ENCODE measurements around the gene CTSZ. TPM values are rescaled to one million over a fixed set of nuclear protein-coding genes. Genes with fewer than 3 reads are reported as not detected.

The CTSZ gene
- total RNA-seq, 1 experiment from 2014 or later: 113 TPM

DNA sequence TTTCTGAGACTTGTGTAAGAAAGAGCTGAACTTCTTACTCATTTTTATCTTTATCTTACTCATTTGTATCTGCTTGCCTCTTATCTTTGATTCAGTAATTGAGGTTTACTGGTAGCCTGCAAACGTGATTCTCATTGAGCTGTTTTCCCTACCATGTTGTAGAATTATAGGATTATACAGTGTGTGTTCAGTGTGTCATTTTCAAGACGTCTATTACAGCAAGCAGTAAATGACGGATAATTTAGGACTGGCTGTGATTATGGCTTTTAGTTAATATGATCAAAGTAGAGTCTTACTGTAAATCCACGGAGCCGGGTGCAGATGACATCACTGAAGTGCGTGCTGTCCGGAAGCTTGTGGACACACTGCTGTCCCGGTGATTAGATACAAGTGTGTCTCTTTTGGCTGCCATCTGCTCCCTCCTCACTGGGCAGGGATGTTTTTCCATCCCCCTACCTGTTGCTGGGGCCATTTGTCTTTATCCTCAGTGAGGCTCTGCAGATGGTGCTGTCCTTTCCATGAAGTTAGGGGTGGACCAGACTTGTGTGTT is 20.0 kb downstream of the CTSZ start:
- TF ChIP-seq SIN3A (IDR thresholded peaks at IDR 0.05; ENCODE audit: borderline replicate concordance, insufficient read depth, low read depth, low read length) (no peak), TCF7L2 (IDR thresholded peaks at IDR 0.05; ENCODE audit: low read depth, low read length) (no peak), POLR2AphosphoS5 (IDR thresholded peaks at IDR 0.05; ENCODE audit: low read depth, low read length) (no peak)
- TF ChIP-seq, protein P1, sequence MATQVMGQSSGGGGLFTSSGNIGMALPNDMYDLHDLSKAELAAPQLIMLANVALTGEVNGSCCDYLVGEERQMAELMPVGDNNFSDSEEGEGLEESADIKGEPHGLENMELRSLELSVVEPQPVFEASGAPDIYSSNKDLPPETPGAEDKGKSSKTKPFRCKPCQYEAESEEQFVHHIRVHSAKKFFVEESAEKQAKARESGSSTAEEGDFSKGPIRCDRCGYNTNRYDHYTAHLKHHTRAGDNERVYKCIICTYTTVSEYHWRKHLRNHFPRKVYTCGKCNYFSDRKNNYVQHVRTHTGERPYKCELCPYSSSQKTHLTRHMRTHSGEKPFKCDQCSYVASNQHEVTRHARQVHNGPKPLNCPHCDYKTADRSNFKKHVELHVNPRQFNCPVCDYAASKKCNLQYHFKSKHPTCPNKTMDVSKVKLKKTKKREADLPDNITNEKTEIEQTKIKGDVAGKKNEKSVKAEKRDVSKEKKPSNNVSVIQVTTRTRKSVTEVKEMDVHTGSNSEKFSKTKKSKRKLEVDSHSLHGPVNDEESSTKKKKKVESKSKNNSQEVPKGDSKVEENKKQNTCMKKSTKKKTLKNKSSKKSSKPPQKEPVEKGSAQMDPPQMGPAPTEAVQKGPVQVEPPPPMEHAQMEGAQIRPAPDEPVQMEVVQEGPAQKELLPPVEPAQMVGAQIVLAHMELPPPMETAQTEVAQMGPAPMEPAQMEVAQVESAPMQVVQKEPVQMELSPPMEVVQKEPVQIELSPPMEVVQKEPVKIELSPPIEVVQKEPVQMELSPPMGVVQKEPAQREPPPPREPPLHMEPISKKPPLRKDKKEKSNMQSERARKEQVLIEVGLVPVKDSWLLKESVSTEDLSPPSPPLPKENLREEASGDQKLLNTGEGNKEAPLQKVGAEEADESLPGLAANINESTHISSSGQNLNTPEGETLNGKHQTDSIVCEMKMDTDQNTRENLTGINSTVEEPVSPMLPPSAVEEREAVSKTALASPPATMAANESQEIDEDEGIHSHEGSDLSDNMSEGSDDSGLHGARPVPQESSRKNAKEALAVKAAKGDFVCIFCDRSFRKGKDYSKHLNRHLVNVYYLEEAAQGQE (IDR thresholded peaks at IDR 0.05; ENCODE audit: insufficient read depth in 1 of 2, low read depth in 2 of 2, low read length in 1 of 2): no peak
- TF ChIP-seq, protein P2, sequence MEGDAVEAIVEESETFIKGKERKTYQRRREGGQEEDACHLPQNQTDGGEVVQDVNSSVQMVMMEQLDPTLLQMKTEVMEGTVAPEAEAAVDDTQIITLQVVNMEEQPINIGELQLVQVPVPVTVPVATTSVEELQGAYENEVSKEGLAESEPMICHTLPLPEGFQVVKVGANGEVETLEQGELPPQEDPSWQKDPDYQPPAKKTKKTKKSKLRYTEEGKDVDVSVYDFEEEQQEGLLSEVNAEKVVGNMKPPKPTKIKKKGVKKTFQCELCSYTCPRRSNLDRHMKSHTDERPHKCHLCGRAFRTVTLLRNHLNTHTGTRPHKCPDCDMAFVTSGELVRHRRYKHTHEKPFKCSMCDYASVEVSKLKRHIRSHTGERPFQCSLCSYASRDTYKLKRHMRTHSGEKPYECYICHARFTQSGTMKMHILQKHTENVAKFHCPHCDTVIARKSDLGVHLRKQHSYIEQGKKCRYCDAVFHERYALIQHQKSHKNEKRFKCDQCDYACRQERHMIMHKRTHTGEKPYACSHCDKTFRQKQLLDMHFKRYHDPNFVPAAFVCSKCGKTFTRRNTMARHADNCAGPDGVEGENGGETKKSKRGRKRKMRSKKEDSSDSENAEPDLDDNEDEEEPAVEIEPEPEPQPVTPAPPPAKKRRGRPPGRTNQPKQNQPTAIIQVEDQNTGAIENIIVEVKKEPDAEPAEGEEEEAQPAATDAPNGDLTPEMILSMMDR (IDR thresholded peaks at IDR 0.05): no peak

DNA sequence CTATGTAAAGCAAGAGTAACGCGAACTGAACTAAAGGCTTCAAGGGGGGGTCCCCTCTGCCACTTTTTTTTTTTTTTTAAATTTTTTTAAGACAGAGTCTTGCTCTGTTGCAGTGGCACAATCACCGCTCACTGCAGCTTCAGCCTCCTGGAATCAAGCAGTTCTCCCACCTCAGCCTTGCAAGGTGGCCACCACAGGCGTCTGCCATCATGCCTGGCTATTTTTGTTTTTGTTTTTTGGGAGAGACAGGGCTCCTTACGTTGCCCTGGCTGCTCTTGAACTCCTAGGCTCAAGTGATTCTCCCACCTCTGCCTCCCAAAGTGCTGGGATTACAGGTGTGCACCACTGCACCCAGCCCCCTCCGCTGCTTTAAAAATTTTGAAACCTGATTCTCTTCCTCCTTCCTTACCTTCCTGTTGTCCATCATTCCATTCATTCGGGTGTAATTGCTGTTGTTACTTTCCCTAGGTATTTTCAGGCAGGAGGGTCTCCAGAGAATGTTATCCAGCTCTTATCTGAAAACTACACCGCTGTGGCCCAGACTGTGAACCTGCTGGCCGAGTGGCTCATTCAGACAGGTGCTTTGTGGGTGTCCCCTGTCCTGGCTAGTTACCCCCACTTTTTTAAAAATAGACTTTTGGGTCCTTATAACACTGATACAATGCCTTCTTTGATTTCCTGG is 20.6 kb downstream of the CTSZ start:
- POLR2A ChIA-PET: no interaction called here
- H3K4me1 ChIP-seq (ENCODE audit: control insufficient read depth, insufficient read depth, low read length): peaks cover 10% of the 10 kb centered on the region; the same call in 1 of the 2 replicates
- no peak for TF ChIP-seq POLR2AphosphoS5 (IDR thresholded peaks at IDR 0.05; ENCODE audit: low read depth, low read length)
- TF ChIP-seq, protein P1 (IDR thresholded peaks at IDR 0.05; ENCODE audit: insufficient read depth in 1 of 2, low read depth in 2 of 2, low read length in 1 of 2): no peak
- no peak for TF ChIP-seq SIN3A (IDR thresholded peaks at IDR 0.05; ENCODE audit: borderline replicate concordance, insufficient read depth, low read depth, low read length)
- TF ChIP-seq, protein P2 (IDR thresholded peaks at IDR 0.05): no peak
- no peak for TF ChIP-seq TCF7L2 (IDR thresholded peaks at IDR 0.05; ENCODE audit: low read depth, low read length)
- peaks cover 17% of the 10 kb centered on the region for H3K36me3 ChIP-seq (ENCODE audit: control insufficient read depth, insufficient read depth, low read length)
- no peaks in the 10 kb centered on the region for H3K9me3 ChIP-seq (ENCODE audit: control insufficient read depth, insufficient read depth, low read depth, low read length)
- CTCF ChIA-PET: no interaction called here
- no peak overlapping the region for H3K27ac ChIP-seq (ENCODE audit: low read length)
- H3K27me3 ChIP-seq (ENCODE audit: control insufficient read depth, insufficient read depth, low read length): no peaks in the 10 kb centered on the region
- DNase-seq (ENCODE audit: low read depth, low spot score) (no peak), ATAC-seq (no peak)
- no TSS peak for BruUV-seq (replicated peaks)
- H3K4me3 ChIP-seq (ENCODE audit: low read depth in 2 of 2, low read length in 2 of 2): no peak overlapping the region
- in situ Hi-C loops (cut with HindIII; ENCODE audit: low pct_unique_long_range_greater_than_20kb, low sequenced_read_pairs): no loop called here
- intact Hi-C loops (cut with micrococcal nuclease; ENCODE audit: unreplicated experiment): loop anchor here (10.0 kb wide), 1 partner anchor 92 kb away; no protein-coding TSS in a partner anchor

More for the DNA sequence above, 20.0 kb downstream of the CTSZ start:
- H3K27me3 ChIP-seq (ENCODE audit: control insufficient read depth, insufficient read depth, low read length): no peaks in the 10 kb centered on the region
- ChIA-PET POLR2A (no interaction called here), CTCF (no interaction called here)
- ATAC-seq (no peak), DNase-seq (ENCODE audit: low read depth, low spot score) (no peak)
- H3K9me3 ChIP-seq (ENCODE audit: control insufficient read depth, insufficient read depth, low read depth, low read length): no peaks in the 10 kb centered on the region
- H3K36me3 ChIP-seq (ENCODE audit: control insufficient read depth, insufficient read depth, low read length): peaks cover 18% of the 10 kb centered on the region
- in situ Hi-C loops (cut with HindIII; ENCODE audit: low pct_unique_long_range_greater_than_20kb, low sequenced_read_pairs): no loop called here
- no TSS peak for BruUV-seq (replicated peaks)
- no peak overlapping the region for H3K4me3 ChIP-seq (ENCODE audit: low read depth in 2 of 2, low read length in 2 of 2)
- H3K27ac ChIP-seq (ENCODE audit: low read length): no peak overlapping the region
- intact Hi-C loops (cut with micrococcal nuclease; ENCODE audit: unreplicated experiment): loop anchor here (10.0 kb wide), 1 partner anchor 92 kb away; no protein-coding TSS in a partner anchor
- peaks cover 10% of the 10 kb centered on the region; the same call in 1 of the 2 replicates for H3K4me1 ChIP-seq (ENCODE audit: control insufficient read depth, insufficient read depth, low read length)

Measured in Panc1 (cell line).